Colonic mucosa (tissue), 4 donors: ENCODE data around the gene PPP1R8. TPM values are rescaled to one million over a fixed set of nuclear protein-coding genes. Genes with fewer than 3 reads are reported as not detected.
"Not testable (repeated sequence)": the region's sequence is repeated elsewhere in the genome, so short reads cannot be mapped to it uniquely, and the experiment has no call there.

Source experiments
- DNase-seq: peaks from one replicate; pipeline ENCODE4 v3.0.0-alpha.2; 2020
- H3K27ac ChIP-seq: fragments of 200-600 bp; one replicate; pipeline ENCODE4 v1.8.0; 2021
- H3K27me3 ChIP-seq: fragments of 200-600 bp; one replicate; pipeline ENCODE4 v1.8.0; 2021
- H3K36me3 ChIP-seq: fragments of 200-600 bp; one replicate; pipeline ENCODE4 v1.8.0; 2021
- H3K4me1 ChIP-seq: fragments of 200-600 bp; one replicate; pipeline ENCODE4 v1.8.0; 2021; ENCODE audit warnings: mild to moderate bottlenecking
- H3K4me3 ChIP-seq: fragments of 200-600 bp; one replicate; pipeline ENCODE4 v1.8.0; 2021
- H3K9ac ChIP-seq, 2 donors: one replicate each; pipeline ENCODE4 v1.7.0; 2013; ENCODE audit warnings: control low read depth in 2 of 2, low read depth in 2 of 2, low read length in 2 of 2
- H3K9me3 ChIP-seq: fragments of 200-600 bp; one replicate; pipeline ENCODE4 v1.8.0; 2021
- CTCF ChIP-seq: fragments of 200-600 bp; IDR thresholded peaks from one replicate; pipeline ENCODE4 v1.8.0; 2022; ENCODE audit warnings: antibody characterized with exemption, mild to moderate bottlenecking
- intact Hi-C: fragments of 100-400 bp; cut with DNase I; formaldehyde crosslinking; loops from one replicate; pipeline ENCODE4 v1.14.1; 2022
- total RNA-seq, 2 donors: library from RNA; stranded (reverse); fragmentation: NEBNext Ultra II Directional in 1 of 2; extraction: Animal tissue kit (Norgen Biotek cat#: 25700) in 1 of 2; gene quantifications; one replicate each; pipeline ENCODE4 v1.2.1, GENCODE V29; 2021
- donor health status: healthy.
- donor health status: DM: no; HTN: no; CAD: no.
- donor health status: DM: no; HTN: no; CAD: no.

PPP1R8 gene
- total RNA-seq, 2 donors from 2014 or later: 31.8 to 39.2 TPM

GRCh38 chr1:27789540-27790041 lies 41.0 kb upstream of the PPP1R8 start:
- H3K4me1 ChIP-seq: no peaks in the 10 kb centered on the region
- no peak for DNase-seq
- intact Hi-C loops: no loop called here

GRCh38 chr1:27790270-27790669 lies 40.3 kb upstream of the PPP1R8 start:
- H3K27ac ChIP-seq, H3K36me3 ChIP-seq, H3K9me3 ChIP-seq, H3K27me3 ChIP-seq, H3K9ac ChIP-seq, H3K4me1 ChIP-seq, DNase-seq, intact Hi-C loops, H3K4me3 ChIP-seq: not testable (repeated sequence)

More at GRCh38 chr1:27789540-27790041, 41.0 kb upstream of the PPP1R8 start:
- no peak for TF ChIP-seq CTCF
- Histone ChIP-seq H3K4me3 (no peak overlapping the region), H3K9ac (no peak overlapping the region), H3K9me3 (no peaks in the 10 kb centered on the region), H3K27ac (no peak overlapping the region), H3K36me3 (peaks cover 9% of the 10 kb centered on the region), H3K27me3 (no peaks in the 10 kb centered on the region)

GRCh38 chr1:27795601-27796000 lies 35.0 kb upstream of the PPP1R8 start:
- Histone ChIP-seq H3K27ac (no peak overlapping the region), H3K4me3 (no peak overlapping the region), H3K4me1 (no peaks in the 10 kb centered on the region), H3K27me3 (no peaks in the 10 kb centered on the region), H3K9me3 (no peaks in the 10 kb centered on the region), H3K36me3 (peaks cover 5% of the 10 kb centered on the region), H3K9ac (no peak overlapping the region)
- intact Hi-C loops: no loop called here
- no peak for TF ChIP-seq CTCF
- DNase-seq: no peak

GRCh38 chr1:27804791-27805190 lies 25.8 kb upstream of the PPP1R8 start:
- intact Hi-C loops: no loop called here
- no peak overlapping the region for H3K4me3 ChIP-seq
- no peak for DNase-seq
- TF ChIP-seq CTCF: no peak
- H3K27me3 ChIP-seq: no peaks in the 10 kb centered on the region
- peaks cover 8% of the 10 kb centered on the region for H3K36me3 ChIP-seq
- H3K4me1 ChIP-seq: no peaks in the 10 kb centered on the region
- H3K9me3 ChIP-seq: no peaks in the 10 kb centered on the region
- H3K27ac ChIP-seq: no peak overlapping the region
- H3K9ac ChIP-seq: no peak overlapping the region

- Histone ChIP-seq H3K27ac (no peak overlapping the region), H3K27me3 (no peaks in the 10 kb centered on the region), H3K36me3 (peaks cover 6% of the 10 kb centered on the region)
Measured at GRCh38 chr1:27806758-27807157, 23.8 kb upstream of the PPP1R8 start.

More at GRCh38 chr1:27806758-27807157, 23.8 kb upstream of the PPP1R8 start:
- Histone ChIP-seq H3K4me1 (no peaks in the 10 kb centered on the region), H3K9me3 (no peaks in the 10 kb centered on the region), H3K9ac (no peak overlapping the region), H3K4me3 (no peak overlapping the region)
- no peak for DNase-seq
- intact Hi-C loops: no loop called here
- TF ChIP-seq CTCF: no peak
